Type B pancreatic cell (in vitro differentiated cells): ENCODE data around the gene WDR37. TPM values are rescaled to one million over a fixed set of nuclear protein-coding genes. Genes with fewer than 3 reads are reported as not detected.

Source experiments
- DNase-seq: peaks from one replicate; pipeline ENCODE4 v3.0.0; 2021; ENCODE audit warnings: mixed read lengths; ENCODE audit not compliant: unreplicated experiment; ENCODE audit errors: extremely low spot score
- H3K27ac Mint-ChIP-seq: 2 replicates; pipeline ENCODE4 v1.8.0; 2021; ENCODE audit warnings: mild to moderate bottlenecking, mixed read lengths
- H3K27me3 Mint-ChIP-seq: 2 replicates; pipeline ENCODE4 v1.8.0; 2021; ENCODE audit warnings: mixed read lengths
- H3K36me3 Mint-ChIP-seq: 2 replicates; pipeline ENCODE4 v1.8.0; 2021; ENCODE audit warnings: mixed read lengths
- H3K4me1 Mint-ChIP-seq: one replicate; pipeline ENCODE4 v1.8.0; 2021; ENCODE audit warnings: mixed read lengths; ENCODE audit not compliant: unreplicated experiment
- H3K4me3 Mint-ChIP-seq: 2 replicates; pipeline ENCODE4 v1.8.0; 2021; ENCODE audit warnings: mild to moderate bottlenecking, mixed read lengths
- H3K9me3 Mint-ChIP-seq: 2 replicates; pipeline ENCODE4 v1.8.0; 2021; ENCODE audit warnings: mixed read lengths
- total RNA-seq: library from RNA; stranded (reverse); gene quantifications from 2 replicates; pipeline ENCODE4 v1.2.1, GENCODE V29; 2021; ENCODE audit warnings: low replicate concordance
- TF ChIP-seq, protein P1 (sequence below): fragments of 200-600 bp; sonication (generic); conservative IDR thresholded peaks from 2 replicates; pipeline ENCODE4 v1.5.0; 2021; ENCODE audit warnings: antibody characterized with exemption, mild to moderate bottlenecking

The WDR37 gene
- total RNA-seq, 1 donor from 2014 or later: 16.2 TPM

DNA sequence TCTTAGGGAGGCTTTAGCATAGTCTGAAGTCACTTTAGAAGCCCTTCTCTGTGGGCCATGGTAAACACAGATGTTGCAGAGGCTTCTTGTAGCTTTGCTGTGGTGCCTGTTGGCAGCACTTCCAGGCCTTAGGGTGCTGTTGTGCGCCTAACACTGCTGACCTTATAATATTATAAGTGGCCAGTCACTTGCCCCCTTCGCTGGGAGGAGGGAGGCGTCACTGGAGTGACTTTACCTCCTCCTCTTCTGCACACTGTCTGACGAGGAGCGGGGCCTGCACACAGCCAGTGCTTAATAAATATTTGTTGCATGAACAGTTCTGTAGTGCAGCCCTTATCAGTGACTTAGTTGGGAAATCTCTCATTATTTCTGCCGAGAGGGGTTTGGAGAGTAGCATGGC lies 63.3 kb downstream of the WDR37 start:
- no peaks in the 10 kb centered on the region for H3K27me3 Mint-ChIP-seq
- H3K36me3 Mint-ChIP-seq: peaks cover 46% of the 10 kb centered on the region
- DNase-seq: no peak
- peaks cover 27% of the 10 kb centered on the region for H3K4me1 Mint-ChIP-seq
- H3K4me3 Mint-ChIP-seq: no peak overlapping the region
- H3K9me3 Mint-ChIP-seq: no peaks in the 10 kb centered on the region
- no peak overlapping the region for H3K27ac Mint-ChIP-seq
- TF ChIP-seq, protein P1, sequence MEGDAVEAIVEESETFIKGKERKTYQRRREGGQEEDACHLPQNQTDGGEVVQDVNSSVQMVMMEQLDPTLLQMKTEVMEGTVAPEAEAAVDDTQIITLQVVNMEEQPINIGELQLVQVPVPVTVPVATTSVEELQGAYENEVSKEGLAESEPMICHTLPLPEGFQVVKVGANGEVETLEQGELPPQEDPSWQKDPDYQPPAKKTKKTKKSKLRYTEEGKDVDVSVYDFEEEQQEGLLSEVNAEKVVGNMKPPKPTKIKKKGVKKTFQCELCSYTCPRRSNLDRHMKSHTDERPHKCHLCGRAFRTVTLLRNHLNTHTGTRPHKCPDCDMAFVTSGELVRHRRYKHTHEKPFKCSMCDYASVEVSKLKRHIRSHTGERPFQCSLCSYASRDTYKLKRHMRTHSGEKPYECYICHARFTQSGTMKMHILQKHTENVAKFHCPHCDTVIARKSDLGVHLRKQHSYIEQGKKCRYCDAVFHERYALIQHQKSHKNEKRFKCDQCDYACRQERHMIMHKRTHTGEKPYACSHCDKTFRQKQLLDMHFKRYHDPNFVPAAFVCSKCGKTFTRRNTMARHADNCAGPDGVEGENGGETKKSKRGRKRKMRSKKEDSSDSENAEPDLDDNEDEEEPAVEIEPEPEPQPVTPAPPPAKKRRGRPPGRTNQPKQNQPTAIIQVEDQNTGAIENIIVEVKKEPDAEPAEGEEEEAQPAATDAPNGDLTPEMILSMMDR: no peak

DNA sequence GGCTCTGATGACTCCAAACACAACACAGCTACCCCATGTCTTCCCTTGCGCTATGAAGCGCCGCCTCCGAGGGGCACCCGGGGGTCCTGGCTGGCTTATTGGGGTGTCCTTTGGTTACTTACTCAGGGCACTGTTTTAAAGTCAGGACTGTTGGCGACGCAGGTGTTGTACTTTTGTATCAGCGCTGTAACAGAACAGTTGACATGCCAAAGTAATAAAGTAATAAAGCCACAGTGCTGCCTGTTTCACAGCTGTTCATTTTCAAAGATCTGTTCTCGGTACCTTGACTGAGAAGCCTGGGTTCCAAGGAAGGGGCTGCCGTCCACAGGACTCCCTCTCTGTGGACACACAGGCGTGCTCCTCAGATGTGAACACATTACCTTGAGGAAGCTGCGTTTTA lies 64.1 kb downstream of the WDR37 start:
- TF ChIP-seq, protein P1: no peak
- H3K4me3 Mint-ChIP-seq: no peak overlapping the region
- H3K27me3 Mint-ChIP-seq: no peaks in the 10 kb centered on the region
- H3K4me1 Mint-ChIP-seq: peaks cover 27% of the 10 kb centered on the region
- no peak overlapping the region for H3K27ac Mint-ChIP-seq
- no peak for DNase-seq
- H3K36me3 Mint-ChIP-seq: peaks cover 47% of the 10 kb centered on the region
- no peaks in the 10 kb centered on the region for H3K9me3 Mint-ChIP-seq

- TF ChIP-seq, protein P1: no peak
- H3K9me3 Mint-ChIP-seq: no peaks in the 10 kb centered on the region
- no peak overlapping the region for H3K4me3 Mint-ChIP-seq
- no peak overlapping the region for H3K27ac Mint-ChIP-seq
- DNase-seq: no peak
- H3K27me3 Mint-ChIP-seq: no peaks in the 10 kb centered on the region
- H3K36me3 Mint-ChIP-seq: peaks cover 48% of the 10 kb centered on the region
- peaks cover 27% of the 10 kb centered on the region for H3K4me1 Mint-ChIP-seq
Observed at GRCh38 chr10:1120801-1121211, 64.6 kb downstream of the WDR37 start.

GRCh38 chr10:1121271-1121970 lies 65.2 kb downstream of the WDR37 start:
- TF ChIP-seq, protein P1: no peak
- H3K36me3 Mint-ChIP-seq: peaks cover 49% of the 10 kb centered on the region
- peaks cover 27% of the 10 kb centered on the region for H3K4me1 Mint-ChIP-seq
- H3K27me3 Mint-ChIP-seq: no peaks in the 10 kb centered on the region
- H3K27ac Mint-ChIP-seq: no peak overlapping the region
- H3K4me3 Mint-ChIP-seq: no peak overlapping the region
- DNase-seq: no peak
- H3K9me3 Mint-ChIP-seq: no peaks in the 10 kb centered on the region

- TF ChIP-seq, protein P1: no peak
- H3K4me1 Mint-ChIP-seq: peaks cover 29% of the 10 kb centered on the region
- H3K4me3 Mint-ChIP-seq: no peak overlapping the region
- no peaks in the 10 kb centered on the region for H3K27me3 Mint-ChIP-seq
- H3K9me3 Mint-ChIP-seq: no peaks in the 10 kb centered on the region
- H3K27ac Mint-ChIP-seq: no peak overlapping the region
- no peak for DNase-seq
- H3K36me3 Mint-ChIP-seq: peaks cover 48% of the 10 kb centered on the region
Observed at GRCh38 chr10:1122349-1122748, 66.2 kb downstream of the WDR37 start.
